ENCODE results near the gene APIP.

DNA sequence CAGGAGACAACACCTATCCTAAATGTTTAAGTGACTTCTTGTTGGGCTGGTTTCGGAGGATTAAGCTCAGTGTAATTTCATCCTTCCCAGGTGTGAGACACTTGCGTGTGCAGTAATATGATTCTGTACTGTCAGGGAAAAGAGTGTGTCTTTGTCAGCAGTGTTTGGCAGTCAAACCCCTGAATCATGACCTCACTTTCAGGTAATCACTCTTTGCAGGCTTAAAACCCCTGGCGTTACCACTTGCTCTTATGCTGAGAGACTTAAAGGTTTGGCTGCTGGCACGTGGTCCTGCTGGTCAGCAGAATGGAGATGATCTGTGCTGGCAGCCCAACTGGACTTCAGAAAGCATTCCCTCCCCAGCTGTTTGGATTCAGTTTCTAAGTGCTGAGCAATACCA lies 56.1 kb downstream of the APIP start:
- TF ChIP-seq, protein P1, sequence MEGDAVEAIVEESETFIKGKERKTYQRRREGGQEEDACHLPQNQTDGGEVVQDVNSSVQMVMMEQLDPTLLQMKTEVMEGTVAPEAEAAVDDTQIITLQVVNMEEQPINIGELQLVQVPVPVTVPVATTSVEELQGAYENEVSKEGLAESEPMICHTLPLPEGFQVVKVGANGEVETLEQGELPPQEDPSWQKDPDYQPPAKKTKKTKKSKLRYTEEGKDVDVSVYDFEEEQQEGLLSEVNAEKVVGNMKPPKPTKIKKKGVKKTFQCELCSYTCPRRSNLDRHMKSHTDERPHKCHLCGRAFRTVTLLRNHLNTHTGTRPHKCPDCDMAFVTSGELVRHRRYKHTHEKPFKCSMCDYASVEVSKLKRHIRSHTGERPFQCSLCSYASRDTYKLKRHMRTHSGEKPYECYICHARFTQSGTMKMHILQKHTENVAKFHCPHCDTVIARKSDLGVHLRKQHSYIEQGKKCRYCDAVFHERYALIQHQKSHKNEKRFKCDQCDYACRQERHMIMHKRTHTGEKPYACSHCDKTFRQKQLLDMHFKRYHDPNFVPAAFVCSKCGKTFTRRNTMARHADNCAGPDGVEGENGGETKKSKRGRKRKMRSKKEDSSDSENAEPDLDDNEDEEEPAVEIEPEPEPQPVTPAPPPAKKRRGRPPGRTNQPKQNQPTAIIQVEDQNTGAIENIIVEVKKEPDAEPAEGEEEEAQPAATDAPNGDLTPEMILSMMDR (IDR thresholded peaks at IDR 0.05), result no peak
- TF ChIP-seq TCF7 (CRISPR knock-in tag; IDR thresholded peaks at IDR 0.05; ENCODE audit: low read depth) (no peak), NR2C2 (CRISPR knock-in tag; IDR thresholded peaks at IDR 0.05) (no peak)
- TF ChIP-seq, protein P2, sequence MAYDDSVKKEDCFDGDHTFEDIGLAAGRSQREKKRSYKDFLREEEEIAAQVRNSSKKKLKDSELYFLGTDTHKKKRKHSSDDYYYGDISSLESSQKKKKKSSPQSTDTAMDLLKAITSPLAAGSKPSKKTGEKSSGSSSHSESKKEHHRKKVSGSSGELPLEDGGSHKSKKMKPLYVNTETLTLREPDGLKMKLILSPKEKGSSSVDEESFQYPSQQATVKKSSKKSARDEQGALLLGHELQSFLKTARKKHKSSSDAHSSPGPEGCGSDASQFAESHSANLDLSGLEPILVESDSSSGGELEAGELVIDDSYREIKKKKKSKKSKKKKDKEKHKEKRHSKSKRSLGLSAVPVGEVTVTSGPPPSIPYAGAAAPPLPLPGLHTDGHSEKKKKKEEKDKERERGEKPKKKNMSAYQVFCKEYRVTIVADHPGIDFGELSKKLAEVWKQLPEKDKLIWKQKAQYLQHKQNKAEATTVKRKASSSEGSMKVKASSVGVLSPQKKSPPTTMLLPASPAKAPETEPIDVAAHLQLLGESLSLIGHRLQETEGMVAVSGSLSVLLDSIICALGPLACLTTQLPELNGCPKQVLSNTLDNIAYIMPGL (CRISPR knock-in tag; IDR thresholded peaks at IDR 0.05), result no peak
- TF ChIP-seq, protein P3, sequence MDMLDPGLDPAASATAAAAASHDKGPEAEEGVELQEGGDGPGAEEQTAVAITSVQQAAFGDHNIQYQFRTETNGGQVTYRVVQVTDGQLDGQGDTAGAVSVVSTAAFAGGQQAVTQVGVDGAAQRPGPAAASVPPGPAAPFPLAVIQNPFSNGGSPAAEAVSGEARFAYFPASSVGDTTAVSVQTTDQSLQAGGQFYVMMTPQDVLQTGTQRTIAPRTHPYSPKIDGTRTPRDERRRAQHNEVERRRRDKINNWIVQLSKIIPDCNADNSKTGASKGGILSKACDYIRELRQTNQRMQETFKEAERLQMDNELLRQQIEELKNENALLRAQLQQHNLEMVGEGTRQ (CRISPR knock-in tag; IDR thresholded peaks at IDR 0.05), result no peak
